NK-92 (cell line): ENCODE results near the gene C6orf15.
"Not testable (repeated sequence)": the region's sequence is repeated elsewhere in the genome, so short reads cannot be mapped to it uniquely, and the experiment has no call there.

Source experiments
- DNase-seq: peaks from one replicate; lab custom pipeline; 2025; ENCODE audit not compliant: unreplicated experiment; lab: John Stamatoyannopoulos, UW

Gene C6orf15

DNA sequence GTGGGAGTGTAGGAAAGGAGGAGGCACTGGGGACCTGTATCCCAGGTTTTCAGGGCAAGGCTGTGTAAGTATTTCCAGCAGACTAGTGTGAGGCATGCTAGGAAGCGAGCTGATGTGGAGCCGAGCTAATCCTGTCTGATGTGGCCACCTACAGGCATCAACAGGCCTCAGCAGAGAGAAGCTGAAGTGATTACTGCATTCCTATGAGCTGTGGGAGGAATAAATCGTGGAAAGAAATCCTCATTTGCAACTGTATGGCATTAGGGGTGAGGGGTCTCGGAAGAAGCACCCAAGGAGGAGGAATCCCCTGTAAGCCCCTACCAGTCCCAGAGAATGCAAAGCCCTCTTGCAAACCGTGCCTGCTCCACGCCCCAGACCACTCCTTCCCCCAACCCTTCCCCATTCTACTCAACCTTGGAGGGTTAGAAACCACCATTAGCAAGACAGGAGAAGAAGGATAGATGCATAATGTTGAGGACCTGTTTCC, 41.6 kb downstream of the C6orf15 start:
- no peak for DNase-seq

DNA sequence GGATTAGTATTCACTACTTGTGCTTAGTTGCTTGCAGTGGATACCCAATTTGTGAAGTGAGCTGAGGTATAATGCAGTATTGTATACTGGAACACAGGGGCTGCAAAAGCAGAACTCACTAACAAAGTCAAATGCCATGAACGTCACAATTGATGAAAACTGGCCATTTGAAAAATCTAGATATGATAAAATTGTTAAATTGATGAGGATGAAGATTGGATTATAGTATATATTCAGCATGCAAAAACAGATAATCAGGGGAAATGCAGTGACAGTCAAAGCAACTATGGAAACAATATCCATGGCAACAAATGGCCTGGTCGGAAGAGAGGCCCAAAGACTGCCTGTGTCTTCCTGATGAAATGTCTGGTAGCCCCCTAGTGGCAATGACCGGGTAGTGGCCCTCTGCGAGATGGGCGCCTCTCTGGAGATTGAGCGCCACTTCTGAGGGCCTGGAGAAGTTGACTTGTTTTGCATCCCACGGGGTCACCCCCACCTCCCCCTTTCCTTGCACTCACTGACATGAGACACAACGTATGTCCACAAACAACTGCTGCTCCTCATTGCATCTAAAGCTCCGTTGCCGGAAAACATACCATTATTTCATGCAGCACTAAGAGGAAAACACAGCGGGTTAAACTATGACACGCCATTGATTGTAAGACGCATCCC, 43.6 kb downstream of the C6orf15 start:
- DNase-seq = no peak

DNA sequence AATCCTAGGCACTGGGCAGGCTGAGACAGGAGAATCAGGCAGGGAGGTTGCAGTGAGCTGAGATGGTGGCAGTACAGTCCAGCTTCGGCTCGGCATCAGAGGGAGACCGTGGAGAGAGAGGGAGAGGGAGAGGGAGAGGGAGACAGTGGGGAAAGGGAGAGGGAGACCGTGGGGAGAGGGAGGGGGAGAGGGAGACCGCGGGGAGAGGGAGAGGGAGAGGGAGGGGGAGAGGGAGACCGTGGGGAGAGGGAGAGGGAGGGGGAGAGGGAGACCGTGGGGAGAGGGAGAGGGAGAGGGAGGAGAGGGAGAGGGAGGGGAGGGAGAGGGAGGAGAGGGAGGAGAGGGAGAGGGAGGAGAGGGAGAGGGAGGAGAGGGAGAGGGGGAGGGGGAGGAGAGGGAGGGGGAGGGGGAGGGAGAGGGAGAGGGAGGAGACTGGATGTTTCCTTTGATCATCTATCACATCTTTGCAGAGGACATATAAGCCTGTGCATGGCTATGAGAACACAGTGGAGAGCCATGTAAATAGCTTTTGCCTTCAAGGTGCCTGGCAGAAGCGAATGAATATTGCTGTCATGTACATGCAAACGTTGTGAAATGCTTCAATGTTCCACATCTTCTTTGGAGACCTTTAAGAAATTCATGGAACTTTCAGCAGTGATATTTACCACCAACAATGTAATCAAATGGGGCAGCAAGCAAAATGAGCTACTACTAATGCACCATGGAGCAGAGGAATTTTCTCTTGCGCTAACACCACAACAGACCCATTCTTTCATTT, 44.3 kb downstream of the C6orf15 start:
- DNase-seq = not testable (repeated sequence)

DNA sequence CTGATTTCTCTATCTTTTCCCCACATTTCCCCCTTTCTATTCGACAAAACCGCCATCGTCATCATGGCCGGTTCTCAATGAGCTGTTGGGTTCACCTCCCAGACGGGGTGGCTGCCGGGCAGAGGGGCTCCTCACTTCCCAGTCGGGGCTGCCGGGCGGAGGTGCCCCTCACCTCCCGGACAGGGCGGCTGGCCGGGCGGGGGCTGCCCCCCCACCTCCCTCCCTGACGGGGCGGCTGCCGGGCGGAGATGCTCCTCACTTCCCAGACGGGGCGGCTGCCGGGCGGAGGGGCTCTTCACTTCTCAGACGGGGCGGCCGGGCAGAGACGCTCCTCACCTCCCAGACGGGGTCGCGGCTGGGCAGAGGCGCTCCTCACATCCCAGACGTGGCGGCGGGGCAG, 45.3 kb downstream of the C6orf15 start:
- not testable (repeated sequence) for DNase-seq

DNA sequence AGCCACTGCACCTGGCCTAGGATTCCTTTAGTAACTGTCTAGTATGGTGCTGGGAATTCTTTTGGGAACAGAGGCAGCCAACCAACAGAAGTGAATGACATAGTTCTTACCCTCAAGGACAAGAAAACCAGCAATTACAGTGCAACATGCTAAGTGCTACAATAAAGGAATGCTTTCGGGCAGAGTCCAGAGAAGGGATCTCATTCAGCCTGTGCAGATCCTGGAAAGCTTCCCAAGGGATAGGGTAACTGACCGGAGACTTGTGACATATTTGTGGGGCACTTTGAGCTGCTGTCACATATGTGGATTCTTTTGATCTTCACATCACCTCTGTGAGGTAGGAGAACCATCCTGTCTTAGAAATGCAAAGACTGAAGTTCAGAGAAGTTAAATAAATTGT, 46.8 kb downstream of the C6orf15 start:
- no peak for DNase-seq

DNA sequence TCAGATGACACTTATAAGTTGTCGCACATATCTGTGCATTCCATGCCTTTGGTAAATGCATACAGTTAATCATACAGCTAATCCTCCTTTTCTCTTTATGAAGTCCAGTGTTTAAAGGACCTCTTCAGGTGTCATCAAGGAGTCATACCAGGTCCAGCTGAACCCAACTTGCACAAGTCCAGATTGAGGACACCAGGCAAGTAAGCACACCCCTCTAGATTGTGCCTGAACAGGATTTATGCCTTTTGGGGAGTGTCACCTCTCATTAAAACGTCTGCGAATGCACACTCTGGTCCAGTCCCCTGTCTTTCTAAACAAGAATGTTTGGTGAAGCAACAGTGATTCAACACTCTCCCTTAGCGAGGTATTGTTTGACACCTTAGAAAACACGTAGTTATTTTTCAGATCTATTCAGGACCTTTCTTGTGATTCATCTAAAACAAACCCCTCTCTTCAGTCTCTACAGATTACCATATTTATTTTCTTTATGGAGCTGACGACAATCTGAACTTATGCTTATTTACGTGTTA, 48.4 kb downstream of the C6orf15 start:
- no peak for DNase-seq
